ENCODE measurements around the gene MYT1.
"Not testable (repeated sequence)": the region's sequence is repeated elsewhere in the genome, so short reads cannot be mapped to it uniquely, and the experiment has no call there.

DNA sequence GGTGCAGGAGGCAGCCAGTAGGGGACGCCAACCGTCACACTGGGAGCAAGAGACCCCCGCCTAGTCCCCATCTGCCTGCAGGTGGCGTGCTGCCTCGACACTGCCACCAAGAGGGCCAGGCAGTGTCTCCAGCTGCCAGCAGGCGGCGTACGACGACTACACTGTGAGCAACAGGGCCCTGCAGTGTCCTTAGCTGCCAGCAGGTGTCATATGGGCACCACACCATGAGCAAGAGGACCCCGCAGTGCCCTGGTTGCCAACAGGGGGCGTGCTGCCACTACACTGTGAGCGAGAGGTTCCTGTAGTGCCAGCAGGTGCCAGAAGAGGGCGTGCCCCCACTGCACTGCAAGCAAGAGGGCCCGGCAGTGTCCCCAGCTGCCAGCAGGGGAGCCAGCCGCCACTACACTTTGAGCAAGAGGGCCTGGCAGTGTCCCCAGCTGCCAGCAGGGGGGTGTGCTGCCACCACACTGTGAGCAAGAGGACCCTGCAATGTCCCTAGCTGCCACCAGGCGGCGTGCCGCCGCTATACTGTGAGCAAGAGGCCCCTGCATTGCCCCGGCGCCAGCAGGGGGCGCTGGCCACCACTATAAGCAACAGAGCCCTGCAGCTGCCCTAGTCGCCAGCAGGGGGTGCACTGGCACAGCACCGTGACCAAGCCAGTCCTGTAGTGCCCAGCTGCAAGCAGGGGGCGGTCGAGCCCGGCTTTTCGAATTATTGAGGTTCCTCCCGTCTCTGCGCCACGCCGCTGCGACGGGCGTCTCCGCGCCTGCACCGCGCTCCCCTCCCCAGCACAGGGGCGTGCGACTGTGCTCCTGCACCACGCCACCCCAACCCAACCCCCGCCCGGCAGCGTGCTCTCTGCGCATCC, 121.6 kb downstream of the MYT1 start:
- TF ChIP-seq, protein P1, sequence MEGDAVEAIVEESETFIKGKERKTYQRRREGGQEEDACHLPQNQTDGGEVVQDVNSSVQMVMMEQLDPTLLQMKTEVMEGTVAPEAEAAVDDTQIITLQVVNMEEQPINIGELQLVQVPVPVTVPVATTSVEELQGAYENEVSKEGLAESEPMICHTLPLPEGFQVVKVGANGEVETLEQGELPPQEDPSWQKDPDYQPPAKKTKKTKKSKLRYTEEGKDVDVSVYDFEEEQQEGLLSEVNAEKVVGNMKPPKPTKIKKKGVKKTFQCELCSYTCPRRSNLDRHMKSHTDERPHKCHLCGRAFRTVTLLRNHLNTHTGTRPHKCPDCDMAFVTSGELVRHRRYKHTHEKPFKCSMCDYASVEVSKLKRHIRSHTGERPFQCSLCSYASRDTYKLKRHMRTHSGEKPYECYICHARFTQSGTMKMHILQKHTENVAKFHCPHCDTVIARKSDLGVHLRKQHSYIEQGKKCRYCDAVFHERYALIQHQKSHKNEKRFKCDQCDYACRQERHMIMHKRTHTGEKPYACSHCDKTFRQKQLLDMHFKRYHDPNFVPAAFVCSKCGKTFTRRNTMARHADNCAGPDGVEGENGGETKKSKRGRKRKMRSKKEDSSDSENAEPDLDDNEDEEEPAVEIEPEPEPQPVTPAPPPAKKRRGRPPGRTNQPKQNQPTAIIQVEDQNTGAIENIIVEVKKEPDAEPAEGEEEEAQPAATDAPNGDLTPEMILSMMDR (IDR thresholded peaks at IDR 0.05 in 2 of 3, conservative IDR thresholded peaks at IDR 0.05 in 1 of 3; ENCODE audit: borderline replicate concordance in 1 of 3, insufficient read depth in 1 of 3, low read depth in 2 of 3, low read length in 2 of 3), result peak; percentile 81 to 99 (median 85)
- not testable (repeated sequence) for TF ChIP-seq SIN3A (IDR thresholded peaks at IDR 0.05; ENCODE audit: low read depth); POLR2A (IDR thresholded peaks at IDR 0.05; ENCODE audit: borderline replicate concordance, extremely low read depth, insufficient read depth, insufficient read length); EZH2 (IDR thresholded peaks at IDR 0.05); SP1 (IDR thresholded peaks at IDR 0.05; ENCODE audit: low read depth); EZH2phosphoT487 (IDR thresholded peaks at IDR 0.05; ENCODE audit: borderline replicate concordance); YY1 (IDR thresholded peaks at IDR 0.05; ENCODE audit: extremely low read depth, insufficient replicate concordance, low read depth, low read length); CEBPB (IDR thresholded peaks at IDR 0.05; ENCODE audit: low read depth)
- TF ChIP-seq, protein P2, sequence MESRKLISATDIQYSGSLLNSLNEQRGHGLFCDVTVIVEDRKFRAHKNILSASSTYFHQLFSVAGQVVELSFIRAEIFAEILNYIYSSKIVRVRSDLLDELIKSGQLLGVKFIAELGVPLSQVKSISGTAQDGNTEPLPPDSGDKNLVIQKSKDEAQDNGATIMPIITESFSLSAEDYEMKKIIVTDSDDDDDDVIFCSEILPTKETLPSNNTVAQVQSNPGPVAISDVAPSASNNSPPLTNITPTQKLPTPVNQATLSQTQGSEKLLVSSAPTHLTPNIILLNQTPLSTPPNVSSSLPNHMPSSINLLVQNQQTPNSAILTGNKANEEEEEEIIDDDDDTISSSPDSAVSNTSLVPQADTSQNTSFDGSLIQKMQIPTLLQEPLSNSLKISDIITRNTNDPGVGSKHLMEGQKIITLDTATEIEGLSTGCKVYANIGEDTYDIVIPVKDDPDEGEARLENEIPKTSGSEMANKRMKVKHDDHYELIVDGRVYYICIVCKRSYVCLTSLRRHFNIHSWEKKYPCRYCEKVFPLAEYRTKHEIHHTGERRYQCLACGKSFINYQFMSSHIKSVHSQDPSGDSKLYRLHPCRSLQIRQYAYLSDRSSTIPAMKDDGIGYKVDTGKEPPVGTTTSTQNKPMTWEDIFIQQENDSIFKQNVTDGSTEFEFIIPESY (IDR thresholded peaks at IDR 0.05; ENCODE audit: extremely low read depth, insufficient replicate concordance, low read length), result not testable (repeated sequence)
- TF ChIP-seq POLR2AphosphoS5 (IDR thresholded peaks at IDR 0.05; ENCODE audit: low read depth, low read length) (peak; percentile 40; the same call in 1 of the 2 replicates), TCF7L2 (IDR thresholded peaks at IDR 0.05; ENCODE audit: borderline replicate concordance, extremely low read depth, insufficient read depth, insufficient read length) (peak; percentile 18), RAD21 (IDR thresholded peaks at IDR 0.05; ENCODE audit: low read depth) (peak; percentile 51)

All from HCT116 (cell line).